ENCODE data around the gene IFT80. TPM values are rescaled to one million over a fixed set of nuclear protein-coding genes. Genes with fewer than 3 reads are reported as not detected.

IFT80 gene
- total RNA-seq, 3 donors from 2014 or later: 13.2 to 18.3 (median 16.2) TPM

DNA sequence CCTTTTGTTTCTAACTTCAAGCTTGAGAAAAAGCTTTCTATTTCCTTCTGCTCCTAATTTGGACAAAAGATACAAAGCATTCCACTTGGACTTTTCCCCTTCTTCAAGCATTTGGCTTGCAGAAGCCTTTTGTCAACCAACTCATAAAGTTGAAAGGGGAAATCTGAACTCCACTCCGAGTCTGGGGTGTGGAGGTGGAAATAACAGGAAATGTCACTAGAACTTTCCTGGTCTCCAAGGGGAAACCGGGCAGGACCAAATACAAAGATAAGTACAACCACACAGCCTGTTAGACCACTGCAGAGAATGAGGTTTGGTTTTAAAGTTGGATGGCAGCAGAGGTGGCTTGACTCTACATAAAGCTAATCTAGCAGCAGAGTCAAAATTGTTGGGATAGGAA lies 178.0 kb downstream of the IFT80 start:
- TF ChIP-seq, protein P1, sequence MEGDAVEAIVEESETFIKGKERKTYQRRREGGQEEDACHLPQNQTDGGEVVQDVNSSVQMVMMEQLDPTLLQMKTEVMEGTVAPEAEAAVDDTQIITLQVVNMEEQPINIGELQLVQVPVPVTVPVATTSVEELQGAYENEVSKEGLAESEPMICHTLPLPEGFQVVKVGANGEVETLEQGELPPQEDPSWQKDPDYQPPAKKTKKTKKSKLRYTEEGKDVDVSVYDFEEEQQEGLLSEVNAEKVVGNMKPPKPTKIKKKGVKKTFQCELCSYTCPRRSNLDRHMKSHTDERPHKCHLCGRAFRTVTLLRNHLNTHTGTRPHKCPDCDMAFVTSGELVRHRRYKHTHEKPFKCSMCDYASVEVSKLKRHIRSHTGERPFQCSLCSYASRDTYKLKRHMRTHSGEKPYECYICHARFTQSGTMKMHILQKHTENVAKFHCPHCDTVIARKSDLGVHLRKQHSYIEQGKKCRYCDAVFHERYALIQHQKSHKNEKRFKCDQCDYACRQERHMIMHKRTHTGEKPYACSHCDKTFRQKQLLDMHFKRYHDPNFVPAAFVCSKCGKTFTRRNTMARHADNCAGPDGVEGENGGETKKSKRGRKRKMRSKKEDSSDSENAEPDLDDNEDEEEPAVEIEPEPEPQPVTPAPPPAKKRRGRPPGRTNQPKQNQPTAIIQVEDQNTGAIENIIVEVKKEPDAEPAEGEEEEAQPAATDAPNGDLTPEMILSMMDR (IDR thresholded peaks at IDR 0.05): no peak
- ATAC-seq (no peak), DNase-seq (no peak)
- H3K4me3 ChIP-seq: no peak overlapping the region
- peaks cover 6% of the 10 kb centered on the region for H3K4me1 ChIP-seq (ENCODE audit: low read depth)
- intact Hi-C loops (cut with DNase I, micrococcal nuclease): no loop called here
- no peaks in the 10 kb centered on the region for H3K36me3 ChIP-seq (ENCODE audit: low read depth)
- no peaks in the 10 kb centered on the region for H3K9me3 ChIP-seq

DNA sequence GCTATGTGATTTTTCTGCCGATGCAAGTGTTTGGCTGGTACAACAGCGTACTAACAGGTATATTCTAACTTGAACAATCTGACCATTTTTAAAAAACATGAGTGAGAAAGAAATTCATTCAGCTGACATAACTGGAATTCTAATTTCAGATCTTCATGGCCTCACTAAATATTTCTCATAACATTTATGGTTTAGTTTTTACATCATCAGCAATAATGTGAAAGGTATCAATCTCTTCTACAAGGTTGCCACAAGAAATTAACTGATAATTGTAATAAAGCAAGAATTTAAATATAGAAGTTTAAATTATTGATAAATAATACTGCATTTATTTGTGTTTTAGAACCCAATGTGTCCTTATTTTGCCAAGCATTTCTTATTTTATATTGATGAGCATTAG lies 179.0 kb downstream of the IFT80 start:
- Histone ChIP-seq H3K9me3 (no peaks in the 10 kb centered on the region), H3K4me1 (ENCODE audit: low read depth) (peaks cover 2% of the 10 kb centered on the region), H3K4me3 (no peak overlapping the region), H3K36me3 (ENCODE audit: low read depth) (no peaks in the 10 kb centered on the region)
- TF ChIP-seq, protein P1 (IDR thresholded peaks at IDR 0.05): no peak
- intact Hi-C loops (cut with DNase I, micrococcal nuclease): no loop called here
- ATAC-seq (no peak), DNase-seq (no peak)

DNA sequence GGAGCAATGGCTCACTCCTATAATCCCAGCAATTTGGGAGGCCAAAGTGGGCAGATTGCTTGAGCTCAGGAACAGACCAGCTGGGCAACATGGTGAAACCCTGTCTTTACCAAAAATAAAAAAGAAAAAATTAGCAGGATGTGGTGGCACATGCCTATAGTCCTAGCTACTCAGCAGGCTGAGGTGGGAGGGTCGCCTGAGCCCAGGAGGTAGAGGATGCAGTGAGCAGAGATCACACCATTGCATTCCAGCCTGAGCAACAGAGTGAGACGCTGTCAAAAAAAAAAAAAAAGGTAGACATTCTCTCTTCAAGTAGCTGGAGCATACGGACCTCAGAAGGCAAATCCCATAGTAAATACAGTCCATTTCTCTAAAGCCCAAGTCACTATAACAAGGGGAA lies 180.9 kb downstream of the IFT80 start:
- H3K9me3 ChIP-seq: no peaks in the 10 kb centered on the region
- ATAC-seq (no peak), DNase-seq (no peak)
- intact Hi-C loops (cut with DNase I, micrococcal nuclease): no loop called here
- TF ChIP-seq, protein P1 (IDR thresholded peaks at IDR 0.05): no peak
- H3K36me3 ChIP-seq (ENCODE audit: low read depth): no peaks in the 10 kb centered on the region
- H3K4me3 ChIP-seq: no peak overlapping the region
- no peaks in the 10 kb centered on the region for H3K4me1 ChIP-seq (ENCODE audit: low read depth)

DNA sequence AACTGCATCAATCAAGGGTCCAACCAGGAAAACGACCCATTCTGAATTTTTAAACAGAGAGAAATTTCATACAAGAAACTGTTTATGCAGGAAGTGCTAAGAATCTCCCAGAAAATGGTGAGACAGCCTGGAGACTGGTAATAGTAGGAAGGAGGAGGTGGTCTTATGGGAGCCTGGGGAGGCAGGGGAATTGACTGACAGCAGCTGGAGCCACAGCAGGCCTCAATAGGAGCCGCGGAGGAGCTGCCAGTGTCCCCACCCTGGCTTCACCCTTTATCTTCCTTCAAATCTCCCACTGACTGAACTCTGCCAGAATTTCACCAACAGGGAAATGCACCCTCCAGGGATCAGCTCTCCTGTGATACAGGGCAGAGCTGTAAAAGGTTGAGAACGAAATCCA lies 181.3 kb downstream of the IFT80 start:
- TF ChIP-seq, protein P1 (IDR thresholded peaks at IDR 0.05): no peak
- Histone ChIP-seq H3K4me3 (no peak overlapping the region), H3K36me3 (ENCODE audit: low read depth) (no peaks in the 10 kb centered on the region), H3K4me1 (ENCODE audit: low read depth) (no peaks in the 10 kb centered on the region), H3K9me3 (no peaks in the 10 kb centered on the region)
- no peak for DNase-seq
- intact Hi-C loops (cut with DNase I, micrococcal nuclease): no loop called here
- no peak for ATAC-seq

DNA sequence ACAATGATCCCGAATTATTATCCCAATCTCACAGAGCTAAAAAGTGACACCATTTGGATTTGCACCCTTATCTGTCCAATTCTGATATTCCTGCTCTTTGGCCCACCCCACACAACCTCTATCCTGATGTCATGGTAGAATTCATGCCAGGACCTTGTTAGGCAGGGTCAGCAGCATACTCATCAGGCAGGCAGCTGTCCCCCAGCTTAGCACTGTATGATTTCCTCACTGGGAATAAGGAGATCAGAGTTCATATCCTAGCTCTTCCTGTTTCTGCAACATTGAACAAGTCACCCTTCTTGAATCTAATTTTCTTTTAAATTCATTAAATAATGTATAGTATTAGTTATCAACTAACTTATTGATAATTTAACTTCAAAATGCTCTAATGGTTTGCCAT lies 185.8 kb downstream of the IFT80 start:
- Histone ChIP-seq H3K36me3 (ENCODE audit: low read depth) (no peaks in the 10 kb centered on the region), H3K4me1 (ENCODE audit: low read depth) (no peaks in the 10 kb centered on the region), H3K9me3 (no peaks in the 10 kb centered on the region), H3K4me3 (no peak overlapping the region)
- no peak for DNase-seq
- no peak for ATAC-seq
- TF ChIP-seq, protein P1 (IDR thresholded peaks at IDR 0.05): no peak
- intact Hi-C loops (cut with DNase I, micrococcal nuclease): no loop called here

DNA sequence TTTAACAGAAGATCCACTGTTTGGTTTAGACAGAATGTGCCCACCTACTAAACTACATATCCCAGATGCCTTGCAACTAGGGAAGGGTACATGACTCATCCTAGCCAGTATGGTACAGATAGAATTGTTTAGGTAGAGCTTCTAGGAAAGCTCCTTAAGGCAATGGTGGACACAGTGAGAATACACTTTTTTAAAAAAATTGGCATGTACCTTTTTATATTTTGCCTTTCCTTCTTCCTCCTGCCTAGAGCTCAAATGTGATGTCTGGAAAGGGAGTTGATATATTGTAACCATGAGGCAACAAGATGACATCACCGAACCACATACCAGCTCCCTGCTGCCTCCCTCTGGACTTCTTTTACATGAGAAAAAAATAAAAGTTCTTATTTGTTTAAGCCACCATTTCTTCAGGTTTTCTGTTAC lies 188.2 kb downstream of the IFT80 start:
- no peaks in the 10 kb centered on the region for H3K36me3 ChIP-seq (ENCODE audit: low read depth)
- H3K4me3 ChIP-seq: no peak overlapping the region
- intact Hi-C loops (cut with DNase I, micrococcal nuclease): no loop called here
- ATAC-seq: peak; percentile 60
- TF ChIP-seq, protein P1 (IDR thresholded peaks at IDR 0.05): no peak
- H3K4me1 ChIP-seq (ENCODE audit: low read depth): no peaks in the 10 kb centered on the region
- peak in 1 of 3 donors; percentile 31 for DNase-seq
- H3K9me3 ChIP-seq: no peaks in the 10 kb centered on the region

Measured in mucosa of descending colon (tissue), 3 donors.